Measurements from ENCODE around the gene MRPL34.
A peak's percentile ranks its signal among the peaks of the same experiment; 100 is the strongest.

Gene MRPL34

GRCh38 chr19:17333611-17334413 is 28.1 kb downstream of the MRPL34 start:
- TF ChIP-seq POLR2A (IDR thresholded peaks at IDR 0.05; ENCODE audit: low read depth, low read length) = no peak
- DNase-seq (ENCODE audit: insufficient read length, low spot score) = peak; percentile 95
- FAIRE-seq = no peak

- FAIRE-seq = no peak
- peak; percentile 95 for DNase-seq (ENCODE audit: insufficient read length, low spot score)
- peak; percentile 50 for TF ChIP-seq POLR2A (IDR thresholded peaks at IDR 0.05; ENCODE audit: low read depth, low read length)
Observed at GRCh38 chr19:17334414-17335409, 29.0 kb downstream of the MRPL34 start, which contains the start of gene ANO8. Gene ANO8, minus strand, starts transcription at chr19:17334855. Its CDS starts 185 bp downstream, at chr19:17334670.

GRCh38 chr19:17335575-17335974 is 29.9 kb downstream of the MRPL34 start:
- no peak for FAIRE-seq

GRCh38 chr19:17336872-17337674 is 31.4 kb downstream of the MRPL34 start, which contains the start of gene GTPBP3:
Gene GTPBP3, plus strand, starts transcription at chr19:17337553. Its CDS starts 59 bp downstream, at chr19:17337612.
- DNase-seq (ENCODE audit: insufficient read length, low spot score) (peak; percentile 95), FAIRE-seq (peak; percentile 72)
- TF ChIP-seq POLR2A (IDR thresholded peaks at IDR 0.05; ENCODE audit: low read depth, low read length) = peak; percentile 41

More at GRCh38 chr19:17335575-17335974, 29.9 kb downstream of the MRPL34 start:
- no peak for TF ChIP-seq POLR2A (IDR thresholded peaks at IDR 0.05; ENCODE audit: low read depth, low read length)
- no peak for DNase-seq (ENCODE audit: insufficient read length, low spot score)

GRCh38 chr19:17337675-17338432 is 32.2 kb downstream of the MRPL34 start:
- DNase-seq (ENCODE audit: insufficient read length, low spot score) (no peak), FAIRE-seq (no peak)
- TF ChIP-seq POLR2A (IDR thresholded peaks at IDR 0.05; ENCODE audit: low read depth, low read length) = no peak

GRCh38 chr19:17338433-17339078 is 32.9 kb downstream of the MRPL34 start:
- FAIRE-seq (no peak), DNase-seq (ENCODE audit: insufficient read length, low spot score) (no peak)
- TF ChIP-seq POLR2A (IDR thresholded peaks at IDR 0.05; ENCODE audit: low read depth, low read length) = no peak

GRCh38 chr19:17339088-17339741 is 33.5 kb downstream of the MRPL34 start:
- TF ChIP-seq POLR2A (IDR thresholded peaks at IDR 0.05; ENCODE audit: low read depth, low read length) = no peak
- DNase-seq (ENCODE audit: insufficient read length, low spot score) (no peak), FAIRE-seq (no peak)

GRCh38 chr19:17340302-17340870 is 34.7 kb downstream of the MRPL34 start:
- no peak for DNase-seq (ENCODE audit: insufficient read length, low spot score)
- TF ChIP-seq POLR2A (IDR thresholded peaks at IDR 0.05; ENCODE audit: low read depth, low read length) = no peak
- FAIRE-seq = no peak

GRCh38 chr19:17340871-17341357 is 35.2 kb downstream of the MRPL34 start:
- FAIRE-seq = no peak
- DNase-seq (ENCODE audit: insufficient read length, low spot score) = no peak
- TF ChIP-seq POLR2A (IDR thresholded peaks at IDR 0.05; ENCODE audit: low read depth, low read length) = no peak

- FAIRE-seq = no peak
- TF ChIP-seq POLR2A (IDR thresholded peaks at IDR 0.05; ENCODE audit: low read depth, low read length) = no peak
Observed at GRCh38 chr19:17341386-17341785, 35.7 kb downstream of the MRPL34 start.

GRCh38 chr19:17341845-17342244 is 36.2 kb downstream of the MRPL34 start:
- no peak for DNase-seq (ENCODE audit: insufficient read length, low spot score)
- FAIRE-seq = no peak
- no peak for TF ChIP-seq POLR2A (IDR thresholded peaks at IDR 0.05; ENCODE audit: low read depth, low read length)

More at GRCh38 chr19:17341386-17341785, 35.7 kb downstream of the MRPL34 start:
- no peak for DNase-seq (ENCODE audit: insufficient read length, low spot score)

Measured in H54 (cell line).